ENCODE data around the gene PGS1. TPM values are rescaled to one million over a fixed set of nuclear protein-coding genes. Genes with fewer than 3 reads are reported as not detected.
A peak's percentile ranks its signal among the peaks of the same experiment; 100 is the strongest.

The PGS1 gene
- total RNA-seq, 1 donor = 35.4 TPM

DNA sequence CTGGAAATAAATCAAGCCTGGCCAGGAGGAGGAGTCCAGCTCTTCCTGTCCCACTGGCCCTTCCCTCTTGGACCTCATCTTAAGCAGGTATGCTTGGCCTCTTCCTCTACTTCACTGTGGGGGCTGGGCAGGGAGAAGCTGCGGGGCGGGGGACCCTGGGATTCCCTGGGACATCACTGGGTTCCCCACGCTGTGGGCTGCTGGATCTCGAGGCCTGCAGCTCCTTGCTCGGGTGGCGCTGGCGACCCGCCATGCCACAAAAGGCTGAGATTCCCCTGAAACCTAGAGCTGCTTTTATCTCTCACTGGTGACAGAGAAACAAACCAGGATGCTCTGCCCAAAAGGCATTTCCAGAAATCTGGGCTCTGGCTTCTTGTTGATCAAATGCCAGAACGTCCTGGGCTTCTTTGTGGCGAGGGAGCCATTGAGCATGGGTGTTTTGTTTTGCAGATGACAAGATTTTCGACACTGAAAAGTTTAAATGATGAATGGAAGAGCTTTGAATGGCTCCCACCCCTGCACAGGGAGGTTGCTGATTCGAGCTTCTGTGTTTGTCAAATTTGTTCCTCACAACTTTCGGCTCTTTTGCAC lies 8.6 kb upstream of the PGS1 start:
- TF ChIP-seq, protein P1, sequence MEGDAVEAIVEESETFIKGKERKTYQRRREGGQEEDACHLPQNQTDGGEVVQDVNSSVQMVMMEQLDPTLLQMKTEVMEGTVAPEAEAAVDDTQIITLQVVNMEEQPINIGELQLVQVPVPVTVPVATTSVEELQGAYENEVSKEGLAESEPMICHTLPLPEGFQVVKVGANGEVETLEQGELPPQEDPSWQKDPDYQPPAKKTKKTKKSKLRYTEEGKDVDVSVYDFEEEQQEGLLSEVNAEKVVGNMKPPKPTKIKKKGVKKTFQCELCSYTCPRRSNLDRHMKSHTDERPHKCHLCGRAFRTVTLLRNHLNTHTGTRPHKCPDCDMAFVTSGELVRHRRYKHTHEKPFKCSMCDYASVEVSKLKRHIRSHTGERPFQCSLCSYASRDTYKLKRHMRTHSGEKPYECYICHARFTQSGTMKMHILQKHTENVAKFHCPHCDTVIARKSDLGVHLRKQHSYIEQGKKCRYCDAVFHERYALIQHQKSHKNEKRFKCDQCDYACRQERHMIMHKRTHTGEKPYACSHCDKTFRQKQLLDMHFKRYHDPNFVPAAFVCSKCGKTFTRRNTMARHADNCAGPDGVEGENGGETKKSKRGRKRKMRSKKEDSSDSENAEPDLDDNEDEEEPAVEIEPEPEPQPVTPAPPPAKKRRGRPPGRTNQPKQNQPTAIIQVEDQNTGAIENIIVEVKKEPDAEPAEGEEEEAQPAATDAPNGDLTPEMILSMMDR (IDR thresholded peaks at IDR 0.05; ENCODE audit: insufficient read depth, low read depth, low read length) = no peak
- DNase-seq (ENCODE audit: low read depth) = peak; percentile 52

DNA sequence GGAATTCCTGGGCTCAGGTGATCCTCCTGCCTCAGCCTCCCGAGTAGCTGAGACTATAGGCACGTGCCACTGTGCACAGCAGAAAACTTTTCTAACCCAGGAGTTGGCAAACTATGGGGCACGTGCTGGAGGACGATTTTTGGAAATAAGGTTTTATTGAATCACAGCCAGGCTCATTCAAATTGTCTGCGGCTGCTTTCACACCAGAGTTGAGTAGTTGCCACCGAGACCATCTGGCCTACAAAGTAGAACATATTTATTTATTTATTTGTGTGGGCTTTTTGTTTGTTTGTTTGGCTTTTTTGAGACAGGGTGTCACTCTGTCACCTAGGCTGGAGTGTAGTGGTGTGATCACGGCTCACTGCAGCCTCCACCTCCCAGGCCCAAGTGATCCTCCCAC lies 7.4 kb upstream of the PGS1 start:
- TF ChIP-seq, protein P1 (IDR thresholded peaks at IDR 0.05; ENCODE audit: insufficient read depth, low read depth, low read length) = no peak
- H3K4me3 ChIP-seq (ENCODE audit: low read depth, low read length) = no peak overlapping the region
- DNase-seq (ENCODE audit: low read depth) = no peak

More for the DNA sequence above, 8.6 kb upstream of the PGS1 start:
- no peak overlapping the region for H3K4me3 ChIP-seq (ENCODE audit: low read depth, low read length)

DNA sequence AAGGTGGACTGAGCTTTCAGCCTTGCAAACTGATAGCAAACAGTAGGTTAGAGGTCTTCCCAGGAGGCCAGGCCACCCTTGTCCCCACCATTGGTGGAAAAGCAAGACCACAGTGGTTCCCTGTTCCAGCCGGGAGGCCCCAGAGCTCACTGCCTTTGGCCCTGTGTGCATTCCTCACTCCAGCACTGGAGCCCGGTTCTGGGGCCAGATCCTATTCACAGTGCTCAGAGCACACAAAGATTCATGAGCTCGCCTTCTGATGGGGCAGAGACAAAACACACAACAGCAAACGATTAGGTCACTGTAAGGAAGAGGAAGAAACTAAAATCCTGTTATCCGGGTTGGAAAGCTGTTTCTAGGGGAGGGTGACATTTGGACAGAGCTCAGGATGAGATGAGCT lies 5.6 kb upstream of the PGS1 start:
- DNase-seq (ENCODE audit: low read depth) = no peak
- TF ChIP-seq, protein P1 (IDR thresholded peaks at IDR 0.05; ENCODE audit: insufficient read depth, low read depth, low read length) = no peak
- H3K4me3 ChIP-seq (ENCODE audit: low read depth, low read length) = no peak overlapping the region

DNA sequence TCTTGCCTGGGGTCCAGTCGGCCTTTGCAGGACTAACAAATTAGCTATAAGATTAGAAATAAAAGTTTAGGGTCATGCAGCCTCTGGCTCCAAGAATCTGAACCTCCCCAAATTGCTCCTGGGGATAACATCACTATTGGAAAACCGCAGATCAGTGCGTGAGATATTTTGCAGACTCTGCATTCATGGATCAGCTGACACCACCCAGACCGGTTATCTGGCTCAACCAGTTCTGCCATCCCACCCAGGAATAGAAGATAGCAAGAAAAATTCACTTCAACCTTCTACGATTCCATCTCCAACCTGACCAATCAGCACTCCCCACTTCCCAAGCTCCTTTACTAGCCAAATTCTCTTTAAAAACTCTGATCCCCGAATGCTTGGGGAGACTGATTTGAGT lies 4.3 kb upstream of the PGS1 start:
- TF ChIP-seq, protein P1 (IDR thresholded peaks at IDR 0.05; ENCODE audit: insufficient read depth, low read depth, low read length) = no peak
- no peak overlapping the region for H3K4me3 ChIP-seq (ENCODE audit: low read depth, low read length)
- DNase-seq (ENCODE audit: low read depth) = no peak

DNA sequence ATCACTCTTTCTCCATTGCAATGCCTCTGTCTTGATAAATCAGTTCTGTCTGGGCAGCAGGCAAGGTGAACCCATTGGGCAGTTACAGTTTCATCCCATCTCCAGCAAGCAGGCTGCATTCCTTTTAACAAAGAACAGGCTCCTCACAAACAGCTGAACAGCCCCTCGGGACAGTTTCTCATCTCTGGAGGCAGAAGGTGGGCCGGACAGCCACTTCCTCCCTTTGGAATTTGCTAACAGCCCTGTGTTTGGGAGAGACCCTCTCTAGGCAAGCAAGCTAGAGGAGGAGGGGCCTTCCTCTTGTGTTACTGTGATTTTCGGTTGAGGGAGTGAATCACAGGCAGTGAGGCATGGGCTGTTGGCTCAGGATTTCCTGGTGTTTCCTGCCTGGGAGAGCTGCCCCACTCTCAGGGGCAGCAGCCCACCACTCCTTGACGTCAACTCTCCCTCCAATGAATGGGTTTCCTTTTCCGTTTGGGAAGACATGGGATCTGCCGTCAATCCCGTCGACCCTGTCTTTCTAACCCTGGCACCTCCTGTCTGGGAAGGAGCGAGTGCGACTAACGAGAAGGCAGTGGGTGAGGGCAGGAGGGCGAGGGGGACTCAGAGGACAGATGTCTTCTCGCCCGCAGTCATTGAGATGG lies 3.7 kb upstream of the PGS1 start:
- no peak overlapping the region for H3K4me3 ChIP-seq (ENCODE audit: low read depth, low read length)

DNA sequence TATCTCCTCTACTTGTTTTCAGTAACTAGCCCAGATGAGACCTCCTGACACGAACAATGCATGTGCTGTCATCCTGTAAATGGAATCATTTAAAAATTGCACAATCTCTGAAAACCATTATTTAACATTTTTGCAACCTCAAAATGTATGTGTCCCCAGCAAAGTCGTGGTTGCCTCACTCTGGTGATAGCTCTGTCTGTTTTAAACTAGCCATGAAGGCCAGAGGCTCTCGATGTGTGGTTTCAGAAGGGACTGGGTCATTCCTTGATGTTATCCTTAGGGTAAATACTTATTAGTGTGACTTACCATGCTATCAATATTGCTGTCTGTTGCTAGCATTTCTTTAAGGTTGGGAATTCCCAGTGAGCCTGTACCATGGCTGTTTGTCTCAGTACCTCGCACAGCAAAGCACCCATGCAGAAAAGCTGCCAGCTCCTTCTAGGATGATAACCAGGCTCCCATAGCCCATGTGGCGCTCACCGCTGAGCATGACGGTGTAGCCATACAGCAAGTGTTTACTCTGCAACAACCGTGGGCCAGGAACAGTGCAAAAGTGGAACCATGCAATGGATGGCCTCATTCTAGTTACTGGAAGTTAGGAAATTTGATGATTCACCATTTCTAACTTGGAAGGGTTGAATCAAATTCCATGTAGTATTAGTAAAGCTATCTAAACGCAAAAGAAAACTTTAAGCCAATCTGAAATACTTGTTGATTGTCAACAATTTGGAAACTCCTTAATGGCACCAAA lies 2.9 kb upstream of the PGS1 start:
- TF ChIP-seq, protein P1 (IDR thresholded peaks at IDR 0.05; ENCODE audit: insufficient read depth, low read depth, low read length) = no peak
- no peak overlapping the region for H3K4me3 ChIP-seq (ENCODE audit: low read depth, low read length)
- peak; percentile 97 for DNase-seq (ENCODE audit: low read depth)

More for the DNA sequence above, 3.7 kb upstream of the PGS1 start:
- TF ChIP-seq, protein P1 (IDR thresholded peaks at IDR 0.05; ENCODE audit: insufficient read depth, low read depth, low read length) = no peak
- DNase-seq (ENCODE audit: low read depth) = peak; percentile 68

Measured in fibroblast of villous mesenchyme (primary cell).